HUES64 (cell line): ENCODE measurements around the gene MYO18B.

Experiments used
- H3K27ac ChIP-seq: 2 replicates; pipeline ENCODE4 v1.7.0; 2013; ENCODE audit warnings: low read depth, low read length, inconsistent platforms
- H3K27me3 ChIP-seq: 2 replicates; pipeline ENCODE4 v1.6.1; 2013; ENCODE audit warnings: mild to moderate bottlenecking, low read length; ENCODE audit not compliant: insufficient read depth
- H3K36me3 ChIP-seq: 2 replicates; pipeline ENCODE4 v1.6.1; 2013; ENCODE audit warnings: mild to moderate bottlenecking, low read length; ENCODE audit not compliant: insufficient read depth
- H3K4me1 ChIP-seq: 2 replicates; pipeline ENCODE4 v1.6.1; 2013; ENCODE audit warnings: mild to moderate bottlenecking, low read length, moderate library complexity; ENCODE audit not compliant: insufficient read depth
- H3K4me3 ChIP-seq: 2 replicates; pipeline ENCODE4 v1.5.1; 2013; ENCODE audit warnings: mild to moderate bottlenecking, low read length, moderate library complexity
- H3K9ac ChIP-seq: 2 replicates; pipeline ENCODE4 v1.6.1; 2013; ENCODE audit warnings: mild to moderate bottlenecking, low read depth, low read length
- H3K9me3 ChIP-seq: 2 replicates; pipeline ENCODE4 v1.6.1; 2013; ENCODE audit warnings: low read depth, low read length; ENCODE audit not compliant: insufficient read depth
- WGBS: fragments of 150-250, 120-280 bp; methylation state at CpG from one replicate; pipeline ENCODE4 v1.1.7; 2013; ENCODE audit warnings: missing lambda C conversion rate; 5-methylcytosine and 5-hydroxymethylcytosine counted together

MYO18B gene

GRCh38 chr22:26008587-26008986 is 266.6 kb downstream of the MYO18B start:
- 94% methylated on average over 7 of the region's 7 CpGs for WGBS
- Histone ChIP-seq H3K4me3 (no peak overlapping the region), H3K27me3 (no peaks in the 10 kb centered on the region), H3K4me1 (peaks cover 7% of the 10 kb centered on the region; the same call in 1 of the 2 replicates), H3K9ac (no peak overlapping the region), H3K36me3 (no peaks in the 10 kb centered on the region), H3K9me3 (no peaks in the 10 kb centered on the region), H3K27ac (no peak overlapping the region)

- H3K36me3 ChIP-seq = no peaks in the 10 kb centered on the region
- H3K27ac ChIP-seq = no peak overlapping the region
- no peaks in the 10 kb centered on the region for H3K27me3 ChIP-seq
- H3K4me3 ChIP-seq = no peak overlapping the region
- H3K4me1 ChIP-seq = peaks cover 3% of the 10 kb centered on the region; the same call in 1 of the 2 replicates
- no peaks in the 10 kb centered on the region for H3K9me3 ChIP-seq
- WGBS = 88% methylated on average over 1 of the region's 1 CpG
- H3K9ac ChIP-seq = no peak overlapping the region
Observed at GRCh38 chr22:26016916-26017315, 274.9 kb downstream of the MYO18B start.

- H3K36me3 ChIP-seq = no peaks in the 10 kb centered on the region
- H3K9ac ChIP-seq = no peak overlapping the region
- no peaks in the 10 kb centered on the region for H3K9me3 ChIP-seq
- H3K4me1 ChIP-seq = no peaks in the 10 kb centered on the region
- WGBS = 83% methylated on average over 4 of the region's 5 CpGs
- H3K27ac ChIP-seq = no peak overlapping the region
- no peak overlapping the region for H3K4me3 ChIP-seq
- H3K27me3 ChIP-seq = no peaks in the 10 kb centered on the region
Observed at GRCh38 chr22:26017932-26018331, 275.9 kb downstream of the MYO18B start.

GRCh38 chr22:26019596-26019995 is 277.6 kb downstream of the MYO18B start:
- Histone ChIP-seq H3K4me1 (no peaks in the 10 kb centered on the region), H3K27ac (no peak overlapping the region), H3K27me3 (no peaks in the 10 kb centered on the region), H3K9ac (no peak overlapping the region), H3K4me3 (no peak overlapping the region), H3K36me3 (no peaks in the 10 kb centered on the region), H3K9me3 (no peaks in the 10 kb centered on the region)
- 91% methylated on average over 5 of the region's 5 CpGs for WGBS

DNA sequence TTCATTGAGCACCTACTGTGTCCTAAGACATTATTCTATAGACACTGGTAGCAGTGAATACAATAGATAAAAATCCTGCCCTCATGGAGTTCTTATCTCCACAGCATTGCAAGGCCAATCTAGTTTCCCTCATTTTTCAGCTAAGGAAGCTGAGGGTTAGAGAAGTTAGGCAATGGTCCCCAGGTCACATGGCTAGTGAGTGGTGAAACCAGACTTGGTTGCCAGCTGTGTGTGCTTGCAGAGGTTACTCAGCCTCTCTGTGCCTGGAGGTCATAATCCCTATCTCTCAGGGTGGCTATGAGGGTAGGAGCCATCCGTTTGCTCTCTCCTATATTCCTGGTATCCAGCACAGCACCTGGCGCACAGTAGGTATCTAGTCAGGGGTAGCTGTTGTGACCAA is 279.5 kb downstream of the MYO18B start:
- Histone ChIP-seq H3K27me3 (no peaks in the 10 kb centered on the region), H3K4me1 (no peaks in the 10 kb centered on the region), H3K27ac (no peak overlapping the region), H3K9me3 (no peaks in the 10 kb centered on the region), H3K4me3 (no peak overlapping the region), H3K9ac (no peak overlapping the region), H3K36me3 (no peaks in the 10 kb centered on the region)
- 88% methylated on average over 2 of the region's 2 CpGs for WGBS

DNA sequence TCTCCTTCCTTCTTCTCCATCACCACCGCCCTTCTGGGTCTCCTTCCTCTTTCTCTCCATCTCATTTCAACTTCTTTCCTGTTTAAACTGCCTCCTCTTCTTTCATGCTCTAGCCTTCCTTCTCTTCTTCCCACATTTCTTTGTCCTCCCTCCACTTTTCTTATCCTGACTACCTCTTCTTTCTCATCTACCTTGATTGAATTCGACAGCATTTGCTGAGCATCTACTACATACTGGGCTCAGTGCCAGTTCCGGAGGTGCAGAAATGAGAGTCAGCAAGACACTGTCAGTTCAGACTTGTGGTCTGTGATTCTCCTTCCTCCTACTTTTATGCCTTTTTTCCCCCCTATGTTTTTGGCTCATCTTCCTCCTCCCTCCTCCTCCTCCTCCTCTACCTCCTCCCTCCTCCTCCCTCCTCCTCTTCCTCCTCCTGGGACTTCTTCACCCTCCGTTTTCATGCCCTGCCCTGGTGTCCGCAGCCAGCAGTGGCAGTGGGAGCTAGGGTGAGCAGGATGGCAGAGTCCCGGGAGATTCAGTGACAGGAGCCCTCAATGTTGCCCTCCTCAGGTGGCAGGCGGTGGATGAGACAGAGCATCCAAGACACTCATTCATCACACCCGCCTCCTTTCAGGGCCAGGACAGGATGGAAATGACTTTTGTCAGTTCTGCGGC is 281.3 kb downstream of the MYO18B start:
- Histone ChIP-seq H3K9ac (no peak overlapping the region), H3K27ac (no peak overlapping the region), H3K27me3 (no peaks in the 10 kb centered on the region), H3K4me3 (no peak overlapping the region), H3K9me3 (no peaks in the 10 kb centered on the region), H3K36me3 (no peaks in the 10 kb centered on the region), H3K4me1 (no peaks in the 10 kb centered on the region)
- 85% methylated on average over 9 of the region's 9 CpGs for WGBS

DNA sequence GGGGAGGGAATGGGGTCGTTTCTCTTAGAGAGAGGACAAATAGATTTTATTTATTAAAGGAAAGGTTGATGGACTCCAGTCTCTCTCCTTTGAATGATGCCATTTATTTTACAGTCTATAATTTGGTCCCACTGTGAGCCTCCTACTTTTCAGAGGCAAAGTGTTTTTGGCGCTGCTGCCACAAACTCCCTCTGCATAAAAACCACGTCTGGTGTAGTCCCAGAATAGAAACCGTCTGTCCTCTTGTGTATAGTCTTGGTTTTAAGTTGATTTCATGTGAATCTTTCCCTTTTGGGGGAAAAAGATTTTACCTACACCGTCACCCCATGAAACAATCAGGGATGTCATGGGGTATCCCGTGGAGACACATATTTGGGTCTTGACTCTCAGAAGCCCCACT is 283.6 kb downstream of the MYO18B start:
- Histone ChIP-seq H3K4me1 (no peaks in the 10 kb centered on the region), H3K9ac (no peak overlapping the region), H3K36me3 (no peaks in the 10 kb centered on the region), H3K9me3 (no peaks in the 10 kb centered on the region), H3K27ac (no peak overlapping the region), H3K4me3 (no peak overlapping the region), H3K27me3 (no peaks in the 10 kb centered on the region)
- WGBS = 95% methylated on average over 6 of the region's 6 CpGs

DNA sequence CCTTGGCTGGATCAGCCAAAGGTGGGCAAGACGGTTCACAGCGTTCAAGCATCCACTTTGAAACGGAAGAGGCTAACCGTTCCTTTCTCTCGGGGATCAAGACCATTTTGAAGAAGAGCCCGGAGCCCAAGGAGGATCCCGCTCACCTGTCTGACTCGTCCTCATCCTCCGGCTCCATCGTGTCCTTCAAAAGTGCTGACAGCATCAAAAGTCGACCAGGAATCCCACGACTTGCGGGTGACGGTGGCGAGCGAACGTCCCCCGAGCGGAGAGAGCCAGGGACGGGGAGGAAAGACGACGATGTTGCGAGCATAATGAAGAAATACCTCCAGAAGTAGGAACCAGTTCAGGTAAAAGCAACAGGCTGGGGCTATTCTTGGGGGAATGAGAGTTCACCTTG is 285.4 kb downstream of the MYO18B start:
- Histone ChIP-seq H3K27me3 (no peaks in the 10 kb centered on the region), H3K36me3 (no peaks in the 10 kb centered on the region), H3K9ac (no peak overlapping the region), H3K4me1 (no peaks in the 10 kb centered on the region), H3K4me3 (no peak overlapping the region), H3K27ac (no peak overlapping the region), H3K9me3 (no peaks in the 10 kb centered on the region)
- 95% methylated on average over 23 of the region's 23 CpGs for WGBS

GRCh38 chr22:26031641-26032040 is 289.7 kb downstream of the MYO18B start:
- Histone ChIP-seq H3K9me3 (peaks cover 14% of the 10 kb centered on the region), H3K9ac (no peak overlapping the region), H3K36me3 (no peaks in the 10 kb centered on the region), H3K4me3 (no peak overlapping the region), H3K27me3 (no peaks in the 10 kb centered on the region), H3K4me1 (no peaks in the 10 kb centered on the region), H3K27ac (no peak overlapping the region)
- WGBS = 96% methylated on average over 6 of the region's 6 CpGs

- Histone ChIP-seq H3K36me3 (no peaks in the 10 kb centered on the region), H3K9ac (no peak overlapping the region), H3K27me3 (no peaks in the 10 kb centered on the region), H3K27ac (no peak overlapping the region), H3K4me3 (no peak overlapping the region), H3K9me3 (peaks cover 14% of the 10 kb centered on the region), H3K4me1 (no peaks in the 10 kb centered on the region)
- 98% methylated on average over 7 of the region's 7 CpGs for WGBS
Observed at GRCh38 chr22:26033071-26033470, 291.1 kb downstream of the MYO18B start.

GRCh38 chr22:26033586-26033985 is 291.6 kb downstream of the MYO18B start:
- no peak overlapping the region for H3K4me3 ChIP-seq
- no peaks in the 10 kb centered on the region for H3K4me1 ChIP-seq
- no peak overlapping the region for H3K27ac ChIP-seq
- no peak overlapping the region for H3K9ac ChIP-seq
- no peaks in the 10 kb centered on the region for H3K27me3 ChIP-seq
- H3K36me3 ChIP-seq = no peaks in the 10 kb centered on the region
- peaks cover 14% of the 10 kb centered on the region for H3K9me3 ChIP-seq

GRCh38 chr22:26035523-26035922 is 293.5 kb downstream of the MYO18B start:
- Histone ChIP-seq H3K9me3 (peaks cover 14% of the 10 kb centered on the region), H3K36me3 (no peaks in the 10 kb centered on the region), H3K9ac (no peak overlapping the region), H3K27ac (no peak overlapping the region), H3K4me1 (no peaks in the 10 kb centered on the region), H3K27me3 (no peaks in the 10 kb centered on the region), H3K4me3 (no peak overlapping the region)
- 95% methylated on average over 2 of the region's 3 CpGs for WGBS
